Hepatocyte (in vitro differentiated cells): ENCODE data around the gene HSF2BP.

Source experiments
- EZH2 ChIP-seq: fragments of 200-600 bp; sonication (generic); IDR thresholded peaks from 2 replicates; pipeline ENCODE4 v1.6.1; 2016; ENCODE audit warnings: antibody characterized with exemption, mild to moderate bottlenecking, borderline replicate concordance
- EZH2phosphoT487 ChIP-seq: fragments of 200-600 bp; sonication (generic); IDR thresholded peaks from one replicate; pipeline ENCODE4 v1.6.1; 2018; ENCODE audit warnings: antibody characterized with exemption, mild to moderate bottlenecking, low read depth, moderate library complexity; ENCODE audit not compliant: unreplicated experiment, severe bottlenecking
- TF ChIP-seq, protein P1 (sequence below): fragments of 200-600 bp; sonication (generic); IDR thresholded peaks from 2 replicates; pipeline ENCODE4 v1.5.1; 2016; ENCODE audit warnings: antibody characterized with exemption, mild to moderate bottlenecking; ENCODE audit not compliant: poor library complexity

DNA sequence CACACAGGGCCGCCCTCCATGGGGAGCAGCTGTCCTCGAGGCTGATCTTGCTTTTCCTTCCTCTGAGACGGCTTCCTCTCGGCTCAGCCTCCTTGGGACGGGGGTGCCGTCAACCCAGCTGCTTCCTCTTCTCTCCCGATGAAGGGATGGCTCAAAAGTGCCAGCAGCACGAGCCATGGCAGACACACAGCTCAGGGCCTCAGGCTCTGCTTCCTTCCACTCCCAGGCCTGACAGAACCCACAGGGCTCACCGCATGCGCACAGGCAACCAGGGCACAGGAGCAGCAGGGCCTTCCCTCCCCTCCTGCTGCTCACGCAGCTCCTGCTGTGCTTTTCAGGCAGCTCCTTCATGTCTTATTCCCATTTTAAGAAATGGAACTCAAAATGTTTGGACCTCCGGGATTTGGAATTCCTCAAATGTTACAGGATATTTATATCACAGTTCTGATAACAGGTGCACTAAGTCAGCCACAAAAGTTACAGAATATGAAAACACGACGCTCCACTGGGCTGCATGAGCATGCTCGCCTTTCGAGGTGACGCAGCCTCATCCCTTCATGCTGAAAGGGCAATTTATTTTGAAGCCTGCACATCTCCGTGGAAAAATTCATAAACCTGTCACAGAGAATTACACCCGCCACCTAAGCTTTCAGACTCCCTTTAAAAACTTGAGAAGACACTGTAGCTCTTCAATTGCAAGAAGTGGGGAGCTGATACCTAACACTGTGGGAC, 84.4 kb downstream of the HSF2BP start:
- TF ChIP-seq, protein P1, sequence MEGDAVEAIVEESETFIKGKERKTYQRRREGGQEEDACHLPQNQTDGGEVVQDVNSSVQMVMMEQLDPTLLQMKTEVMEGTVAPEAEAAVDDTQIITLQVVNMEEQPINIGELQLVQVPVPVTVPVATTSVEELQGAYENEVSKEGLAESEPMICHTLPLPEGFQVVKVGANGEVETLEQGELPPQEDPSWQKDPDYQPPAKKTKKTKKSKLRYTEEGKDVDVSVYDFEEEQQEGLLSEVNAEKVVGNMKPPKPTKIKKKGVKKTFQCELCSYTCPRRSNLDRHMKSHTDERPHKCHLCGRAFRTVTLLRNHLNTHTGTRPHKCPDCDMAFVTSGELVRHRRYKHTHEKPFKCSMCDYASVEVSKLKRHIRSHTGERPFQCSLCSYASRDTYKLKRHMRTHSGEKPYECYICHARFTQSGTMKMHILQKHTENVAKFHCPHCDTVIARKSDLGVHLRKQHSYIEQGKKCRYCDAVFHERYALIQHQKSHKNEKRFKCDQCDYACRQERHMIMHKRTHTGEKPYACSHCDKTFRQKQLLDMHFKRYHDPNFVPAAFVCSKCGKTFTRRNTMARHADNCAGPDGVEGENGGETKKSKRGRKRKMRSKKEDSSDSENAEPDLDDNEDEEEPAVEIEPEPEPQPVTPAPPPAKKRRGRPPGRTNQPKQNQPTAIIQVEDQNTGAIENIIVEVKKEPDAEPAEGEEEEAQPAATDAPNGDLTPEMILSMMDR: no peak
- TF ChIP-seq EZH2 (no peak), EZH2phosphoT487 (no peak)
